SK-N-SH (cell line): ENCODE data around the gene MYO1D. TPM values are rescaled to one million over a fixed set of nuclear protein-coding genes. Genes with fewer than 3 reads are reported as not detected.

Experiments
- CTCF ChIA-PET: fragments of 300-600, 350-600 bp; formaldehyde crosslinking; extraction: SDS; loops from one replicate; lab custom pipeline; 2021; lab: Yijun Ruan, JAX
- POLR2A ChIA-PET: fragments of 350-600 bp; sonication (Branson Sonifier 250); formaldehyde crosslinking; extraction: SDS; loops from one replicate; lab custom pipeline; 2020; ENCODE audit warnings: antibody characterized with exemption, inconsistent platforms; lab: Yijun Ruan, JAX
- DNase-seq: peaks from one replicate; pipeline ENCODE4 v3.0.0; 2012
- H2AFZ ChIP-seq: fragments of 200-600 bp; sonication (generic); 2 replicates; pipeline ENCODE4 v1.8.1; 2016; ENCODE audit warnings: antibody characterized with exemption, mild to moderate bottlenecking, low read depth
- H3F3A ChIP-seq: fragments of 200-600 bp; sonication (generic); replicated peaks from 2 replicates; pipeline ENCODE3; 2016; ENCODE audit warnings: antibody characterized with exemption, mild to moderate bottlenecking; ENCODE audit not compliant: insufficient read depth
- H3K27ac ChIP-seq, 2 experiments: fragments of 200-500 bp in 1 of 2; fragments of 200-600 bp in 1 of 2; sonication (Bioruptor generic) in 1 of 2; sonication (generic), shearing (Covaris generic) in 1 of 2; 2 replicates each; pipeline versions ENCODE4 v1.5.1 to v1.6.1; 2014 to 2016; ENCODE audit warnings: low read depth in 2 of 2, inconsistent platforms in 1 of 2, low read length in 1 of 2, mild to moderate bottlenecking in 1 of 2, mixed read lengths in 1 of 2
- H3K27me3 ChIP-seq: fragments of 200-600 bp; sonication (generic), shearing (Covaris generic); 2 replicates; pipeline ENCODE4 v1.6.1; 2016; ENCODE audit warnings: mixed run types; ENCODE audit not compliant: insufficient read depth
- H3K36me3 ChIP-seq, 2 experiments: fragments of 200-500 bp in 1 of 2; fragments of 200-600 bp in 1 of 2; sonication (Bioruptor generic) in 1 of 2; sonication (generic) in 1 of 2; replicated peaks in 1 of 2; 2 replicates each; pipeline versions ENCODE3 to v1.5.1; 2014 to 2016; ENCODE audit warnings: low read length in 1 of 2, mild to moderate bottlenecking in 1 of 2; ENCODE audit not compliant: insufficient read depth in 2 of 2, control insufficient read depth in 1 of 2
- H3K4me1 ChIP-seq, 2 experiments: fragments of 200-500 bp in 1 of 2; fragments of 200-600 bp in 1 of 2; sonication (Bioruptor generic) in 1 of 2; sonication (generic), shearing (Covaris generic) in 1 of 2; 2 replicates each; pipeline versions ENCODE4 v1.5.1 to v1.6.1; 2014 to 2016; ENCODE audit warnings: low read depth in 1 of 2, low read length in 1 of 2, mixed run types in 1 of 2; ENCODE audit not compliant: insufficient read depth in 2 of 2, control insufficient read depth in 1 of 2
- H3K4me2 ChIP-seq: fragments of 200-600 bp; sonication (generic), shearing (Covaris generic); 2 replicates; pipeline ENCODE4 v1.6.1; 2017; ENCODE audit warnings: mixed run types
- H3K4me3 ChIP-seq, 2 experiments: fragments of 200-500 bp in 1 of 2; fragments of 200-600 bp in 1 of 2; sonication (Bioruptor generic) in 1 of 2; sonication (generic), shearing (Covaris generic) in 1 of 2; 2 replicates each; pipeline versions ENCODE4 v1.5.1 to v1.8.1; 2014 to 2016; ENCODE audit warnings: low read depth in 2 of 2, inconsistent platforms in 1 of 2, low read length in 1 of 2, mild to moderate bottlenecking in 1 of 2, mixed read lengths in 1 of 2, moderate library complexity in 1 of 2
- H3K79me2 ChIP-seq: fragments of 200-600 bp; sonication (generic); 2 replicates; pipeline ENCODE4 v1.8.1; 2017; ENCODE audit warnings: mild to moderate bottlenecking; ENCODE audit not compliant: insufficient read depth
- H3K9ac ChIP-seq: fragments of 200-600 bp; sonication (generic); 2 replicates; pipeline ENCODE4 v1.6.1; 2017; ENCODE audit warnings: mixed run types
- H3K9me2 ChIP-seq: fragments of 200-600 bp; sonication (generic); 2 replicates; pipeline ENCODE4 v1.6.1; 2017; ENCODE audit warnings: mixed run types
- H3K9me3 ChIP-seq: fragments of 200-600 bp; sonication (generic); 2 replicates; pipeline ENCODE4 v1.6.1; 2017; ENCODE audit warnings: mixed run types, mild to moderate bottlenecking, moderate library complexity
- H4K20me1 ChIP-seq: fragments of 200-600 bp; sonication (generic); 2 replicates; pipeline ENCODE4 v1.6.1; 2017; ENCODE audit warnings: mild to moderate bottlenecking, mixed run types; ENCODE audit not compliant: insufficient read depth
- EZH2phosphoT487 ChIP-seq: fragments of 200-600 bp; sonication (generic); IDR thresholded peaks from 2 replicates; pipeline ENCODE4 v1.6.1; 2017; ENCODE audit warnings: low read depth, mixed run types, mild to moderate bottlenecking, antibody characterized with exemption, moderate library complexity, borderline replicate concordance
- GATA2 ChIP-seq: sonication (generic); formaldehyde crosslinking; IDR thresholded peaks from 2 replicates; pipeline ENCODE4 v1.5.0; 2020; ENCODE audit warnings: mild to moderate bottlenecking, missing genetic modification reagents
- MEF2A ChIP-seq: IDR thresholded peaks from 2 replicates; pipeline ENCODE4 v1.4.0; 2012; ENCODE audit warnings: low read depth, borderline replicate concordance
- MXI1 ChIP-seq: IDR thresholded peaks from 2 replicates; pipeline ENCODE4 v1.6.1; 2012; ENCODE audit warnings: mild to moderate bottlenecking, low read depth, low read length, improper control_type of control experiment
- NRF1 ChIP-seq: IDR thresholded peaks from 2 replicates; pipeline ENCODE4 v1.6.1; 2012; ENCODE audit warnings: low read depth, mild to moderate bottlenecking, low read length
- POLR2AphosphoS5 ChIP-seq: IDR thresholded peaks from 2 replicates; pipeline ENCODE4 v1.6.1; 2012; ENCODE audit warnings: low read depth, low read length
- RFX5 ChIP-seq: IDR thresholded peaks from 2 replicates; pipeline ENCODE4 v1.6.1; 2012; ENCODE audit warnings: mild to moderate bottlenecking, improper control_type of control experiment, low read length
- RXRA ChIP-seq: IDR thresholded peaks from 2 replicates; pipeline ENCODE4 v1.4.0; 2012; ENCODE audit warnings: low read depth, mild to moderate bottlenecking, borderline replicate concordance
- SIN3A ChIP-seq: IDR thresholded peaks from 2 replicates; pipeline ENCODE4 v1.6.1; 2012; ENCODE audit warnings: low read depth, mild to moderate bottlenecking, low read length, moderate library complexity, borderline replicate concordance
- SMC3 ChIP-seq: IDR thresholded peaks from 2 replicates; pipeline ENCODE4 v1.6.1; 2012; ENCODE audit warnings: low read depth, low read length, improper control_type of control experiment
- TAF1 ChIP-seq: IDR thresholded peaks from 2 replicates; pipeline ENCODE4 v1.6.1; 2012; ENCODE audit warnings: low read depth, mild to moderate bottlenecking, low read length, moderate library complexity, borderline replicate concordance
- YY1 ChIP-seq: IDR thresholded peaks from 2 replicates; pipeline ENCODE4 v1.4.0; 2012; ENCODE audit warnings: low read depth, mild to moderate bottlenecking
- WGBS: methylation state at CpG from one replicate; pipeline ENCODE4 v1.1.6; 2017; ENCODE audit warnings: low lambda C conversion rate; 5-methylcytosine and 5-hydroxymethylcytosine counted together
- polyA plus RNA-seq, 3 experiments: library from polyadenylated mRNA; depleted of rRNA; stranded (reverse); fragments of >200 nt; gene quantifications; 2 replicates each; pipeline ENCODE4 v1.2.3, GENCODE V29; 2012
- TF ChIP-seq, protein P1 (sequence below): IDR thresholded peaks from 2 replicates; pipeline ENCODE4 v1.4.0; 2012; ENCODE audit warnings: low read depth
- TF ChIP-seq, protein P2 (sequence below): IDR thresholded peaks from 2 replicates; pipeline ENCODE4 v1.6.1; 2012; ENCODE audit warnings: mild to moderate bottlenecking, low read depth, low read length, moderate library complexity
- TF ChIP-seq, protein P3 (sequence below): fragments of 200-600 bp; sonication (generic); IDR thresholded peaks from 2 replicates; pipeline ENCODE4 v1.6.1; 2017; ENCODE audit warnings: antibody characterized with exemption, mild to moderate bottlenecking, moderate library complexity

The MYO1D gene
- polyA plus RNA-seq, 1 of the 3 experiments (the other 2 are of a cell fraction): 20.4 TPM

DNA sequence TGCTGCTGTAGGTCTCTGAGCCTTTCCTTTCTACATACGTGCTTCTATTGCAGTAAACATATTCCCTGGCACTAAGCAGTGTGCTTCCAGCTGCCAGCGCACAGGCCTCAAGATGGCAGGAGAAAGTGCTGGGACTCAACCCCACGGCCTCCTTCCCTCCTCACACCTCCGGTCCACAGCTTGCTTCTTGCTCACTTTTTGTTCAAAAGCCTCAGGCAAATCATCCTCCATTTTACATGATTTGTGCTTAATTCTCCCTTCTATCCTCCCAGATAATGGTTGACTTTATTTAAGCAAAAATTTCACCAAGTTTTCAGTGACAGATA, 384.7 kb downstream of the MYO1D start:
- H3K36me3 ChIP-seq: peaks cover 0 to 32% of the 10 kb centered on the region in 2 experiments
- WGBS: 94% methylated on average over 4 of the region's 4 CpGs
- H3K27me3 ChIP-seq: no peaks in the 10 kb centered on the region
- H2AFZ ChIP-seq: no peak overlapping the region
- no peaks in the 10 kb centered on the region for H3K79me2 ChIP-seq
- POLR2A ChIA-PET: no interaction called here
- H3K4me1 ChIP-seq: peaks cover 0 to 59% of the 10 kb centered on the region in 2 experiments; a peak in 2 of 4 replicates
- no peak overlapping the region for H3K4me2 ChIP-seq
- H3K9me2 ChIP-seq: no peaks in the 10 kb centered on the region
- H3K9me3 ChIP-seq: no peaks in the 10 kb centered on the region
- TF ChIP-seq SMC3 (no peak), YY1 (no peak), TAF1 (no peak), NRF1 (no peak), RXRA (no peak), POLR2AphosphoS5 (no peak)
- TF ChIP-seq, protein P1, sequence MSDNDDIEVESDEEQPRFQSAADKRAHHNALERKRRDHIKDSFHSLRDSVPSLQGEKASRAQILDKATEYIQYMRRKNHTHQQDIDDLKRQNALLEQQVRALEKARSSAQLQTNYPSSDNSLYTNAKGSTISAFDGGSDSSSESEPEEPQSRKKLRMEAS: no peak
- TF ChIP-seq, protein P2, sequence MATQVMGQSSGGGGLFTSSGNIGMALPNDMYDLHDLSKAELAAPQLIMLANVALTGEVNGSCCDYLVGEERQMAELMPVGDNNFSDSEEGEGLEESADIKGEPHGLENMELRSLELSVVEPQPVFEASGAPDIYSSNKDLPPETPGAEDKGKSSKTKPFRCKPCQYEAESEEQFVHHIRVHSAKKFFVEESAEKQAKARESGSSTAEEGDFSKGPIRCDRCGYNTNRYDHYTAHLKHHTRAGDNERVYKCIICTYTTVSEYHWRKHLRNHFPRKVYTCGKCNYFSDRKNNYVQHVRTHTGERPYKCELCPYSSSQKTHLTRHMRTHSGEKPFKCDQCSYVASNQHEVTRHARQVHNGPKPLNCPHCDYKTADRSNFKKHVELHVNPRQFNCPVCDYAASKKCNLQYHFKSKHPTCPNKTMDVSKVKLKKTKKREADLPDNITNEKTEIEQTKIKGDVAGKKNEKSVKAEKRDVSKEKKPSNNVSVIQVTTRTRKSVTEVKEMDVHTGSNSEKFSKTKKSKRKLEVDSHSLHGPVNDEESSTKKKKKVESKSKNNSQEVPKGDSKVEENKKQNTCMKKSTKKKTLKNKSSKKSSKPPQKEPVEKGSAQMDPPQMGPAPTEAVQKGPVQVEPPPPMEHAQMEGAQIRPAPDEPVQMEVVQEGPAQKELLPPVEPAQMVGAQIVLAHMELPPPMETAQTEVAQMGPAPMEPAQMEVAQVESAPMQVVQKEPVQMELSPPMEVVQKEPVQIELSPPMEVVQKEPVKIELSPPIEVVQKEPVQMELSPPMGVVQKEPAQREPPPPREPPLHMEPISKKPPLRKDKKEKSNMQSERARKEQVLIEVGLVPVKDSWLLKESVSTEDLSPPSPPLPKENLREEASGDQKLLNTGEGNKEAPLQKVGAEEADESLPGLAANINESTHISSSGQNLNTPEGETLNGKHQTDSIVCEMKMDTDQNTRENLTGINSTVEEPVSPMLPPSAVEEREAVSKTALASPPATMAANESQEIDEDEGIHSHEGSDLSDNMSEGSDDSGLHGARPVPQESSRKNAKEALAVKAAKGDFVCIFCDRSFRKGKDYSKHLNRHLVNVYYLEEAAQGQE: no peak
- TF ChIP-seq, protein P3, sequence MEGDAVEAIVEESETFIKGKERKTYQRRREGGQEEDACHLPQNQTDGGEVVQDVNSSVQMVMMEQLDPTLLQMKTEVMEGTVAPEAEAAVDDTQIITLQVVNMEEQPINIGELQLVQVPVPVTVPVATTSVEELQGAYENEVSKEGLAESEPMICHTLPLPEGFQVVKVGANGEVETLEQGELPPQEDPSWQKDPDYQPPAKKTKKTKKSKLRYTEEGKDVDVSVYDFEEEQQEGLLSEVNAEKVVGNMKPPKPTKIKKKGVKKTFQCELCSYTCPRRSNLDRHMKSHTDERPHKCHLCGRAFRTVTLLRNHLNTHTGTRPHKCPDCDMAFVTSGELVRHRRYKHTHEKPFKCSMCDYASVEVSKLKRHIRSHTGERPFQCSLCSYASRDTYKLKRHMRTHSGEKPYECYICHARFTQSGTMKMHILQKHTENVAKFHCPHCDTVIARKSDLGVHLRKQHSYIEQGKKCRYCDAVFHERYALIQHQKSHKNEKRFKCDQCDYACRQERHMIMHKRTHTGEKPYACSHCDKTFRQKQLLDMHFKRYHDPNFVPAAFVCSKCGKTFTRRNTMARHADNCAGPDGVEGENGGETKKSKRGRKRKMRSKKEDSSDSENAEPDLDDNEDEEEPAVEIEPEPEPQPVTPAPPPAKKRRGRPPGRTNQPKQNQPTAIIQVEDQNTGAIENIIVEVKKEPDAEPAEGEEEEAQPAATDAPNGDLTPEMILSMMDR: no peak
- no peaks in the 10 kb centered on the region for H3F3A ChIP-seq
- no peak for DNase-seq
- peaks cover 10% of the 10 kb centered on the region; the same call in 1 of the 2 replicates for H4K20me1 ChIP-seq
- CTCF ChIA-PET: interaction anchor here (1.1 kb wide), 1 partner anchor 291 kb away, joined by 3 read pairs; no protein-coding TSS in a partner anchor
- no peak overlapping the region for H3K27ac ChIP-seq
- no peak overlapping the region for H3K4me3 ChIP-seq
- no peak overlapping the region for H3K9ac ChIP-seq

DNA sequence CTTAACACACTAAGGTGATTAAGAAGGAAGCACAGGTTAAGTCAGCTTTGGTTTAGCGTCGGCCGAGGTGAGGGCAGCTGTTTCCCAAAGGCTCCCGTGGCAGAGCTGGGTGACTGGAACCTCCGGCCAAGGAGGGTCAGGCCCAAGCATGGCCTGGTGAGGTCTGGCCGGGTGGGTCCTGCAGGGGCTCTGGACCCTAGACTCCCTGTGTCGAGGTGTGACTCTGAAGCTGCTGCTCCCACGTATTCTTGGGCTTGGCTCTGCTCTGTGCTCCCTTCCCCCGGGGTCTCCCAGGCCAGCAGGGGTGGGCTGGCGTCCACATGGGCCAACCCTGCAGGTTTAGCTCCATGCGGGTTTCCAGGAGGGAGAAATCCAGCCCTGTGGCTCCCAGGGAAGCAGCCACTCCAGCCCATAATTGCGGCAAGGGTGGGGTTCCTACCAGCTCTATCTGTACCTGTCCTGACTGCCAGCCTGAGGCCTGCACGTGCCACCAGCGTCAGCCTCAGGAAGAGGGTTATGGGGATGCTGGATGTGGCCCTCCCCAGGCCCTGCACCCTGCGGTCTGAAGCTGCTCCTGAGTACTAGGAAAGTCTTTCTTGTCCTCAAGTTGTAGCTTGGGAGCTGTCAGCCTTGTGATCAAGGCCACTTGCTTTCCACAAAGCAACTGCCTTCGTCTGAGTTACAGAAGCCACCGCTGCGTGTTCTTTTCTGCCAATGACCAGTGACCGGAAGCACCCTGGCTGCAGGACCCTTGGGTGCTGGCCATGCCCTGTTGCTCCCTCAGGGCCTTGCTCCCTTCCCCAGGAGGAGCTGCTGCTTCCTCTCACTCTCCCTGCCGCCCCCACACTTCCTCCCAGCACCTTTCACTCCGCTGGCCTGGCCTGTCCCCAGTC, 385.3 kb downstream of the MYO1D start:
- H3K9me3 ChIP-seq: no peaks in the 10 kb centered on the region
- no peaks in the 10 kb centered on the region for H3K9me2 ChIP-seq
- 93% methylated on average over 12 of the region's 21 CpGs for WGBS
- H3F3A ChIP-seq: no peaks in the 10 kb centered on the region
- no peak overlapping the region for H3K9ac ChIP-seq
- H4K20me1 ChIP-seq: peaks cover 10% of the 10 kb centered on the region; the same call in 1 of the 2 replicates
- H3K79me2 ChIP-seq: no peaks in the 10 kb centered on the region
- no peak overlapping the region for H2AFZ ChIP-seq
- no peak overlapping the region for H3K27ac ChIP-seq
- DNase-seq: peak; percentile 47
- H3K27me3 ChIP-seq: no peaks in the 10 kb centered on the region
- H3K4me3 ChIP-seq: no peak overlapping the region
- peaks cover 0 to 59% of the 10 kb centered on the region in 2 experiments; a peak in 2 of 4 replicates for H3K4me1 ChIP-seq
- TF ChIP-seq TAF1 (no peak), MXI1 (no peak), GATA2 (CRISPR knock-in tag) (no peak), EZH2phosphoT487 (no peak), MEF2A (no peak), SIN3A (no peak), POLR2AphosphoS5 (no peak), RFX5 (no peak)
- TF ChIP-seq, protein P1: no peak
- POLR2A ChIA-PET: no interaction called here
- H3K4me2 ChIP-seq: no peak overlapping the region
- CTCF ChIA-PET: interaction anchor here (0.8 to 11.0 kb wide), 7 partner anchors 19 to 385 kb away, joined by 3 to 102 read pairs (median 4); partner anchors contain the start of gene MYO1D
- peaks cover 0 to 32% of the 10 kb centered on the region in 2 experiments for H3K36me3 ChIP-seq
